SU-DHL-6 (cell line): Measurements from ENCODE around the gene PEX10.

Experiments used
- H2AFZ ChIP-seq: fragments of 200-600 bp; sonication (generic); 2 replicates; pipeline ENCODE4 v1.6.1; 2014; ENCODE audit warnings: low read depth, mild to moderate bottlenecking, moderate library complexity, mixed read lengths, antibody characterized with exemption, low read length; ENCODE audit not compliant: severe bottlenecking
- H3F3A ChIP-seq: fragments of 200-600 bp; shearing (Covaris generic); 2 replicates; pipeline ENCODE4 v1.6.0; 2016; ENCODE audit warnings: antibody characterized with exemption, mild to moderate bottlenecking; ENCODE audit not compliant: insufficient read depth
- H3K27ac ChIP-seq: fragments of 200-600 bp; sonication (generic); 2 replicates; pipeline ENCODE4 v1.5.1; 2016; ENCODE audit warnings: low read depth, mild to moderate bottlenecking, low read length, moderate library complexity, mixed read lengths
- H3K27me3 ChIP-seq: fragments of 200-600 bp; sonication (generic), shearing (Covaris generic); 2 replicates; pipeline ENCODE4 v1.6.0; 2014; ENCODE audit warnings: mild to moderate bottlenecking, low read length
- H3K36me3 ChIP-seq: fragments of 200-600 bp; sonication (generic); 2 replicates; pipeline ENCODE4 v1.6.1; 2014; ENCODE audit warnings: mild to moderate bottlenecking, low read length, mixed read lengths
- H3K4me2 ChIP-seq: fragments of 300-600, 200-600 bp; shearing (Covaris generic), sonication (generic); 2 replicates; pipeline ENCODE4 v1.6.0; 2014; ENCODE audit warnings: low read length, low read depth, mild to moderate bottlenecking; ENCODE audit not compliant: poor library complexity, severe bottlenecking
- H3K4me3 ChIP-seq: fragments of 200-600 bp; sonication (generic); 2 replicates; pipeline ENCODE4 v1.5.1; 2014; ENCODE audit warnings: antibody characterized with exemption, low read length, mild to moderate bottlenecking, mixed read lengths; ENCODE audit not compliant: insufficient read depth, poor library complexity, severe bottlenecking
- H3K79me2 ChIP-seq: fragments of 200-600 bp; sonication (generic); 2 replicates; pipeline ENCODE4 v1.6.1; 2014; ENCODE audit warnings: mild to moderate bottlenecking, low read length, moderate library complexity; ENCODE audit not compliant: insufficient read depth
- H3K9ac ChIP-seq: fragments of 200-600 bp; sonication (generic); 2 replicates; pipeline ENCODE4 v1.7.0; 2014; ENCODE audit warnings: mild to moderate bottlenecking, low read length
- H3K9me2 ChIP-seq: fragments of 200-600 bp; sonication (generic); replicated peaks from 2 replicates; pipeline ENCODE4 v1.6.1; 2014; ENCODE audit warnings: low read length; ENCODE audit not compliant: insufficient read depth
- H3K9me3 ChIP-seq: fragments of 200-600 bp; sonication (generic); 2 replicates; pipeline ENCODE4 v1.6.1; 2014; ENCODE audit warnings: low read length, mixed read lengths; ENCODE audit not compliant: insufficient read depth
- H4K20me1 ChIP-seq: fragments of 200-600 bp; sonication (generic); 2 replicates; pipeline ENCODE4 v1.6.1; 2014; ENCODE audit warnings: low read depth, mild to moderate bottlenecking, antibody characterized with exemption, low read length, moderate library complexity, mixed read lengths
- CTCF ChIP-seq: fragments of 200-600 bp; sonication (generic); IDR thresholded peaks from one replicate; pipeline ENCODE4 v1.5.1; 2017; ENCODE audit warnings: antibody characterized with exemption, mild to moderate bottlenecking, low read length, moderate library complexity; ENCODE audit not compliant: insufficient read depth, poor library complexity, severe bottlenecking
- EZH2phosphoT487 ChIP-seq: fragments of 200-600 bp; sonication (generic), shearing (Covaris generic); conservative IDR thresholded peaks from 2 replicates; pipeline ENCODE4 v1.6.1; 2018; ENCODE audit warnings: mild to moderate bottlenecking, antibody characterized with exemption, low read length, moderate library complexity, mixed read lengths

The PEX10 gene

GRCh38 chr1:2435746-2436355, 23.5 kb upstream of the PEX10 start:
- no peaks in the 10 kb centered on the region for H3K27me3 ChIP-seq
- no peaks in the 10 kb centered on the region for H3K9me3 ChIP-seq
- H3K4me2 ChIP-seq = no peak overlapping the region
- no peak overlapping the region for H3K4me3 ChIP-seq
- no peak overlapping the region for H2AFZ ChIP-seq
- no peak overlapping the region for H3K9ac ChIP-seq
- no peaks in the 10 kb centered on the region for H3K79me2 ChIP-seq
- H3K9me2 ChIP-seq = no peaks in the 10 kb centered on the region
- H3F3A ChIP-seq = no peaks in the 10 kb centered on the region
- TF ChIP-seq CTCF (no peak), EZH2phosphoT487 (no peak)
- no peaks in the 10 kb centered on the region for H3K36me3 ChIP-seq
- H4K20me1 ChIP-seq = no peaks in the 10 kb centered on the region
- H3K27ac ChIP-seq = no peak overlapping the region

DNA sequence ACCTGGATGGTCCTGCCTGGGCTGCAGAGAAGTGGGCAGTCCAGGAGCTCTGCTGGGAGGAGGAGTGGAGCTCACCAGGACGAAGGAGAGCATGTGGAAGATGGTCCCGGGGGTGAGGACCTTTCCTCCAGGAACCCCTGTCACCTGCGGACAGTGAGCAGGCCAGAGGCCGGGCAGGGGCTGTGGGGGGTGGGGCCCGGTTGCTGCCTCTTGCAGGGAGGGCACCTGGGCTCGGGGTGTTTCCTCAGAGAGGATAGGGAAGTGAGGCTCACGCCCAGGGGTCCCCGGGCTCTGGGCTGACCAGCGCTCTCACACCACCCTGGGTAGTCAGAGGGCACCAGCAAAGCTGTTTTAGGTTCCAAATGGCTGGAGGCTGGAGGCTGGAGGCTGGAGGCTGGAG, 22.7 kb upstream of the PEX10 start:
- Histone ChIP-seq H4K20me1 (no peaks in the 10 kb centered on the region), H3K9me2 (no peaks in the 10 kb centered on the region), H3K4me3 (no peak overlapping the region), H3K9ac (no peak overlapping the region), H3F3A (no peaks in the 10 kb centered on the region), H3K9me3 (no peaks in the 10 kb centered on the region), H3K4me2 (no peak overlapping the region), H3K27ac (no peak overlapping the region), H3K36me3 (no peaks in the 10 kb centered on the region), H3K27me3 (no peaks in the 10 kb centered on the region), H2AFZ (no peak overlapping the region), H3K79me2 (no peaks in the 10 kb centered on the region)
- TF ChIP-seq CTCF (no peak), EZH2phosphoT487 (no peak)

- Histone ChIP-seq H4K20me1 (no peaks in the 10 kb centered on the region), H3K27ac (no peak overlapping the region), H3K36me3 (no peaks in the 10 kb centered on the region), H3F3A (no peaks in the 10 kb centered on the region), H2AFZ (no peak overlapping the region), H3K79me2 (no peaks in the 10 kb centered on the region), H3K9ac (no peak overlapping the region), H3K9me2 (no peaks in the 10 kb centered on the region), H3K27me3 (no peaks in the 10 kb centered on the region), H3K9me3 (no peaks in the 10 kb centered on the region), H3K4me2 (no peak overlapping the region), H3K4me3 (no peak overlapping the region)
- TF ChIP-seq EZH2phosphoT487 (no peak), CTCF (no peak)
Observed at GRCh38 chr1:2433936-2434655, 21.7 kb upstream of the PEX10 start.
